Measurements from ENCODE around the gene AUP1.

AUP1 gene

DNA sequence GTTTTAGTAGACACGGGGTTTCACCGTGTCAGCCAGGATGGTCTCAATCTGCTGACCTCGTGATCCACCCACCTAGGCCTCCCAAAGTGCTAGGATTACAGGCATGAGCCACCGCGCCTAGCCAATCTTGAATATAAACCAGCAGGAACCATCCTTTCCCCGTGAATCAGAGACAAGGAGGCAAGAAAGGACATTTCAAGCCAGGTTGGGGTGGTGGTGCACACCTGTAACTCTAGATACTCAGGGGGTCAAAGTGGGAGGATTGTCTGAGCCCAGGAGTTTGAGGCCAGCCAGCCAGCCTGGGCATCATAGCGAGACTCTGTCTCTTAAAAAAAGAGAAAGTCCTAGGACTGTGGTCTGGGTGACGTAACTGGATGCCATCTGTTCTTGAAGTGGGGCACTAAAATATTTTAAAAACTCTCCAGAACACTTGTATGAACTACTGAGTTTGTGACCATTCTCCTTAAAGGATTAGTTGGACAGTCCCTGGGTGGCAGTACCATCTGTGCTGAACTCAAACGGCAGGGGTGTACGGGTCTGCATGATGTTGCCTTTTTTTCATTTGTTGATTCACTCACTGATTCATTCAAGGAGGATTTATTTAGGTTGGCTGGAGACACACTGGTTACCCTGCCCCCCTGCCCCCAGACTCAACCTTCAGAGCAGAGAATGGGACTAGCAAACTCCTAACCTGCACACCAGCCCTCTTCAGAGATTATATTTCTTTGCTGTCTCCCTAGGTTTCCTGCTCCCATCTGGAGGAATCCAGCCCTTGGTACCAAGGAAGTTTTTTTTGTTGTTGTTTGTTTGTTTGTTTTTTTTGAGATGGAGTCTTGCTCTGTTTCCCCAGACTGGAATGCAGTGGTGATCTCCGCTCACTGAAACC lies 18.2 kb downstream of the AUP1 start:
- Histone ChIP-seq H2AK5ac (ENCODE audit: low read length) (no peak overlapping the region), H4K5ac (ENCODE audit: low read length) (no peak overlapping the region)

DNA sequence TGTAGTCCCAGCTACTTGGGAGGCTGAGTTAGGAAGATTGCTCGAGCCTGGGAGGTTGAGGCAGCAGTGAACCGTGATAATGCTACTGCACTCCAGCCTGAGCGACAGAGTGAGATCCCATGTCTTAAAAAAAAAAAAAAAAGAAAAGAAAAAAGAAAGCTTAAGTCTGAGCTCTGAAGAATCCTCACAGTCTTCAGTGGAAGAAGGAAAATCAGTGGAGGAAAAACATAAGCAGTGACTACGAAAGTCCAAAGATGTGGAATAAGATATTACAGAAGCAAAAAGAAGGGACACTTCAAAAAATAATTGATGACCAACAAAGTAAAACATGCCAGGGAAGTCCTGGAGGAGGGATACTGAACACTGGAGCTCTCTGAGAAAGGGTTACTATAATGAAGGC lies 19.2 kb downstream of the AUP1 start:
- H2BK15ac ChIP-seq (replicated peaks; ENCODE audit: low read depth), result no peak overlapping the region
- WGBS (ENCODE audit: extremely low coverage, insufficient coverage, low lambda C conversion rate), result no CpG with 5 or more reads among the region's 4 CpGs
- H3K27ac ChIP-seq (ENCODE audit: low read depth, low read length), result no peak overlapping the region
- H4K8ac ChIP-seq (ENCODE audit: low read depth, low read length), result no peak overlapping the region
- no peak overlapping the region for H3K4me2 ChIP-seq (ENCODE audit: low read length)
- DNase-seq, result no peak
- no peak overlapping the region for H3K23ac ChIP-seq (ENCODE audit: low read length)
- no peak overlapping the region for H3K56ac ChIP-seq (ENCODE audit: low read length)
- no peak overlapping the region for H3K4ac ChIP-seq (ENCODE audit: low read depth, low read length)
- no peaks in the 10 kb centered on the region for H3K79me2 ChIP-seq (ENCODE audit: control insufficient read depth, insufficient read depth, low read length)
- H2AK5ac ChIP-seq (ENCODE audit: low read length), result no peak overlapping the region
- no peak overlapping the region for H3K18ac ChIP-seq (ENCODE audit: low read length)
- no peak overlapping the region for H2BK120ac ChIP-seq (ENCODE audit: low read depth, low read length)
- peaks cover 9% of the 10 kb centered on the region for H3K4me1 ChIP-seq (ENCODE audit: control insufficient read depth, low read depth, low read length)
- H3K79me1 ChIP-seq (ENCODE audit: low read length), result no peaks in the 10 kb centered on the region
- H3K36me3 ChIP-seq (ENCODE audit: control insufficient read depth, insufficient read depth, low read length), result no peaks in the 10 kb centered on the region
- no peak overlapping the region for H3K9ac ChIP-seq (ENCODE audit: low read length)
- no peak overlapping the region for H2BK5ac ChIP-seq (ENCODE audit: low read length)
- H3K4me3 ChIP-seq (ENCODE audit: low read length), result no peak overlapping the region
- peaks cover 46% of the 10 kb centered on the region for H3K27me3 ChIP-seq (ENCODE audit: insufficient read depth, low read length, poor library complexity)
- no peak overlapping the region for H4K5ac ChIP-seq (ENCODE audit: low read length)

More for the DNA sequence above, 18.2 kb downstream of the AUP1 start:
- Histone ChIP-seq H3K36me3 (ENCODE audit: control insufficient read depth, insufficient read depth, low read length) (no peaks in the 10 kb centered on the region), H3K56ac (ENCODE audit: low read length) (no peak overlapping the region), H3K4ac (ENCODE audit: low read depth, low read length) (no peak overlapping the region), H3K27ac (ENCODE audit: low read depth, low read length) (no peak overlapping the region), H2BK120ac (ENCODE audit: low read depth, low read length) (no peak overlapping the region), H3K79me2 (ENCODE audit: control insufficient read depth, insufficient read depth, low read length) (no peaks in the 10 kb centered on the region), H3K9ac (ENCODE audit: low read length) (no peak overlapping the region), H3K18ac (ENCODE audit: low read length) (no peak overlapping the region), H2BK5ac (ENCODE audit: low read length) (no peak overlapping the region), H3K4me3 (ENCODE audit: low read length) (no peak overlapping the region), H3K79me1 (ENCODE audit: low read length) (no peaks in the 10 kb centered on the region), H3K4me1 (ENCODE audit: control insufficient read depth, low read depth, low read length) (peaks cover 9% of the 10 kb centered on the region), H3K27me3 (ENCODE audit: insufficient read depth, low read length, poor library complexity) (peaks cover 56% of the 10 kb centered on the region), H3K23ac (ENCODE audit: low read length) (no peak overlapping the region), H3K4me2 (ENCODE audit: low read length) (no peak overlapping the region), H2BK15ac (replicated peaks; ENCODE audit: low read depth) (no peak overlapping the region), H4K8ac (ENCODE audit: low read depth, low read length) (no peak overlapping the region)
- whole genome bisulfite sequencing (ENCODE audit: extremely low coverage, insufficient coverage, low lambda C conversion rate), result no CpG with 5 or more reads among the region's 11 CpGs
- DNase-seq, result no peak

DNA sequence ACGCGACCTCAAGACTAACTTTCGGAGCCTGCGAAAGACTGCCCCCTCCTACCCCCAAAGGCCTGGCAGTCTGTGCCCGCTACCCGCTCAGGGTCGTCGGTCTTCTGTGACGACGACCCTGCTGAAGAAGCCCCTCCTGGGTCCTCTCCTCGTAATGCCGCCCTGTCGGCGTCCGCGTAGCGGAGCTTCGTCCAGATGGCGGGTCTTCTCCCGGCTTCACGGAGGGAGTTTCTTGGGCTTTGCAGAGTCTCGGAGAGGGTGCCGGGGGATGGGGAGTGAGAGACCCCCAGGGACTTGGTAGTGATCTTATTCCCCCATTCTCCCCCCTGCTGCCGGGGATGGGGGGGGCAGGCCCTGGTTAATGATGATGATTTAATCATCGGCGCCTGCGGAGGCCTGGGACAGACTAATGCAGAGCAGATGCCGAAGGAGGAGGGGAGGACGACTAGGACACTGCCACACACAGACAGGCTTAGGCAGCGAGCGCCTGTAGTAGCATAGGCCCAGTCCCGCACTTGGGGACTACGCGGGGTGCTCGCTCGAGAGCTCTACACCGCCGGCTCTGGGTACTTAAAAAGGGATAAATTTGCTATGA lies 21.5 kb downstream of the AUP1 start:
- DNase-seq, result peak; percentile 73
- Histone ChIP-seq H3K56ac (ENCODE audit: low read length) (peak overlapping the region; percentile 92), H3K79me2 (ENCODE audit: control insufficient read depth, insufficient read depth, low read length) (no peaks in the 10 kb centered on the region), H3K36me3 (ENCODE audit: control insufficient read depth, insufficient read depth, low read length) (no peaks in the 10 kb centered on the region), H4K5ac (ENCODE audit: low read length) (peak overlapping the region; percentile 44), H3K27ac (ENCODE audit: low read depth, low read length) (peak overlapping the region; percentile 42), H2AK5ac (ENCODE audit: low read length) (no peak overlapping the region), H2BK5ac (ENCODE audit: low read length) (peak overlapping the region; percentile 79), H3K27me3 (ENCODE audit: insufficient read depth, low read length, poor library complexity) (peaks cover 43% of the 10 kb centered on the region), H3K23ac (ENCODE audit: low read length) (no peak overlapping the region), H2BK120ac (ENCODE audit: low read depth, low read length) (peak overlapping the region; percentile 66), H3K4me2 (ENCODE audit: low read length) (peak overlapping the region; percentile 83), H2BK15ac (replicated peaks; ENCODE audit: low read depth) (no peak overlapping the region), H3K18ac (ENCODE audit: low read length) (peak overlapping the region; percentile 97), H4K8ac (ENCODE audit: low read depth, low read length) (no peak overlapping the region), H3K4ac (ENCODE audit: low read depth, low read length) (peak overlapping the region; percentile 90), H3K79me1 (ENCODE audit: low read length) (no peaks in the 10 kb centered on the region), H3K4me3 (ENCODE audit: low read length) (peak overlapping the region; percentile 68), H3K4me1 (ENCODE audit: control insufficient read depth, low read depth, low read length) (peaks cover 6% of the 10 kb centered on the region), H3K9ac (ENCODE audit: low read length) (peak overlapping the region; percentile 87)
- WGBS (ENCODE audit: extremely low coverage, insufficient coverage, low lambda C conversion rate), result no CpG with 5 or more reads among the region's 38 CpGs

DNA sequence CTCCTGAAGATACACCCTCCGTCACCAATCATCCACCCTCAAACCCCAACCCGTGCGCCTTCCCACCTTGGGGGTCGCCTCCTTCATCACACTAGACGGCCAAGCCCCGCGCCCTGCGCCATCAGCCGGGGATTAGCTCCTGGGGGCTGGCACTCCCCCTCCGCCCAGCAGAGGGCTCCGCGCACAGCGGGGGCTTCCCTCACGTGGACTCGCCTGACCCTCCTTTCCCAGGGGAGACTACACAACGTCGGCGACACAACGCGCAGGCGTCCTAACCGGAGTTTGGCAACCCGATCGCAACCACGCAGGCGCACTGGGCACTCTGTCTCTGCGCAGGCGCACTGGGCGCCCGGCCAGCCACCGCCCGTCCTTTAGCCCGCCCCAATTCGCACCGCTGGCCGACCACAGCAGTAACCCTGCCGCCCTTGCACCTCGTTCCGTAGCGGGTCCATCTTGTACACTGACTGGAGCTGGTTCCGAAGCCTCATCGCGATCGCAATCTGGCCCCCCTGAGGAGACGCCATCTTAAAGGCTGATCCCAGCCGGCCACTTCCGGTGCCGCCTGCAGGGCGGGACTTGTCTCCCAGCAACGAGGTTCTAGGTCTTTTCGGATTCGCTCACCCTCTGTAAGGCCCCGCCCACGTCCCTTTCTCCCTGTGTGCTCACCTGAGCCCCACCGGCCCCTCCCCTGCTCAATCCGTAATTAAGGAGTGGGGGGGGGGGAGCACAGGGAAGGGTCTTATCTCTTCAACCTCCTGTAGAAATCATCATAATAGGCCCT lies 22.2 kb downstream of the AUP1 start, which contains the start of gene PCGF1:
PCGF1 (minus strand) TSS at position 551 of the 781 bp plus-strand sequence; CDS start at position 524, 27 bp downstream.
- H2BK5ac ChIP-seq (ENCODE audit: low read length), result peak within 1 kb of the TSS; percentile 99
- H3K27ac ChIP-seq (ENCODE audit: low read depth, low read length), result peak within 1 kb of the TSS; percentile 61
- H3K18ac ChIP-seq (ENCODE audit: low read length), result peak within 1 kb of the TSS; percentile 97
- H3K79me1 ChIP-seq (ENCODE audit: low read length), result no peaks in the 10 kb centered on the region
- H3K4me1 ChIP-seq (ENCODE audit: control insufficient read depth, low read depth, low read length), result peaks cover 6% of the 10 kb centered on the region
- peak within 1 kb of the TSS; percentile 44 for H4K5ac ChIP-seq (ENCODE audit: low read length)
- peak within 1 kb of the TSS; percentile 96 for H3K9ac ChIP-seq (ENCODE audit: low read length)
- H4K8ac ChIP-seq (ENCODE audit: low read depth, low read length), result no peak within 1 kb of the TSS
- peaks cover 45% of the 10 kb centered on the region for H3K27me3 ChIP-seq (ENCODE audit: insufficient read depth, low read length, poor library complexity)
- H2AK5ac ChIP-seq (ENCODE audit: low read length), result no peak within 1 kb of the TSS
- peak within 1 kb of the TSS; percentile 66 for H2BK120ac ChIP-seq (ENCODE audit: low read depth, low read length)
- WGBS (ENCODE audit: extremely low coverage, insufficient coverage, low lambda C conversion rate), result no CpG with 5 or more reads among the region's 56 CpGs
- no peak within 1 kb of the TSS for H2BK15ac ChIP-seq (replicated peaks; ENCODE audit: low read depth)
- H3K56ac ChIP-seq (ENCODE audit: low read length), result peak within 1 kb of the TSS; percentile 100
- H3K4me3 ChIP-seq (ENCODE audit: low read length), result peak within 1 kb of the TSS; percentile 91
- peak; percentile 99 for DNase-seq
- no peaks in the 10 kb centered on the region for H3K79me2 ChIP-seq (ENCODE audit: control insufficient read depth, insufficient read depth, low read length)
- peak within 1 kb of the TSS; percentile 93 for H3K4ac ChIP-seq (ENCODE audit: low read depth, low read length)
- H3K36me3 ChIP-seq (ENCODE audit: control insufficient read depth, insufficient read depth, low read length), result no peaks in the 10 kb centered on the region
- peak within 1 kb of the TSS; percentile 83 for H3K4me2 ChIP-seq (ENCODE audit: low read length)
- peak within 1 kb of the TSS; percentile 70 for H3K23ac ChIP-seq (ENCODE audit: low read length)

DNA sequence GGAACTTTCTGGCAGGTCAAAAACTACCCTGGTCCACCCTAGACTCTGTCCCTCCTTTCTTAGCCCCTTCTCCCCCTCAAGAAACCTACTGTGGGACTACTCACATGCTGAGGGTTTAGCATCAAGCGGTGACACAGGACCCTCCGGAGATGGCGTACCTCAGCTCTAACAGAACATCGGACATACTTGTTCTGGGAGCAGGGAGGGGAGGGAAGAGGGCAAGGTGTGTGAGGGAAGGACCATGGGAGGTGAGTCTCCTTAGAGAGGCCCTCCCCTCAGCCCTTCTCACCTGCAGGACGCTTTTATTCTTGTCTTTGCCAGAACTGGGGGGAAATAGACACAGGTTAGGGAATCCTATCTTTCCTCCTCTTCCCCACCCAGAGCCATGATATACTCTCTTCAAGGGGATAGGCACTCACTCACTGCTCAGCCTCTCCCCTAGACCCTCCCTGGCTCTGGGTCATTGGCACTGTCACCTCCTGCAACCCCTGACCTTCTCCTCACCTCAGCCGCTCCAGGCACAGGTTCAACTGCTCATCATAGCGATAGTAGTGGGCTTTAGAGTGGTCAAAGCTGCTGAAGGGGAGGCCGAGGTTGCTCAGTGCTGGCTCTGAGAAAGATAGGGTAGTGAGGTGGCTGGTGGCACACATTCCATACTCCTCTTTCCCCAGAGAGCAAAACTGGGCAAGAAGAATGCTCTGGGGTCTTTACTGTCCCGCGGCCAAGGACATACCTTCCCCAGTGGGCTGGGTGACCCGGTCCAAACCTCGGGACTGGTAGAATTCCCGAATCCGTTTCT lies 23.9 kb downstream of the AUP1 start:
- Histone ChIP-seq H3K79me2 (ENCODE audit: control insufficient read depth, insufficient read depth, low read length) (no peaks in the 10 kb centered on the region), H2BK5ac (ENCODE audit: low read length) (no peak overlapping the region), H3K79me1 (ENCODE audit: low read length) (no peaks in the 10 kb centered on the region), H2BK120ac (ENCODE audit: low read depth, low read length) (no peak overlapping the region), H3K4me2 (ENCODE audit: low read length) (no peak overlapping the region), H2BK15ac (replicated peaks; ENCODE audit: low read depth) (no peak overlapping the region), H3K4me1 (ENCODE audit: control insufficient read depth, low read depth, low read length) (peaks cover 6% of the 10 kb centered on the region), H4K5ac (ENCODE audit: low read length) (no peak overlapping the region), H3K27me3 (ENCODE audit: insufficient read depth, low read length, poor library complexity) (peaks cover 50% of the 10 kb centered on the region), H3K9ac (ENCODE audit: low read length) (no peak overlapping the region), H3K4ac (ENCODE audit: low read depth, low read length) (no peak overlapping the region), H3K18ac (ENCODE audit: low read length) (no peak overlapping the region), H3K36me3 (ENCODE audit: control insufficient read depth, insufficient read depth, low read length) (no peaks in the 10 kb centered on the region), H3K23ac (ENCODE audit: low read length) (no peak overlapping the region), H3K4me3 (ENCODE audit: low read length) (no peak overlapping the region), H3K27ac (ENCODE audit: low read depth, low read length) (no peak overlapping the region), H3K56ac (ENCODE audit: low read length) (no peak overlapping the region), H4K8ac (ENCODE audit: low read depth, low read length) (no peak overlapping the region), H2AK5ac (ENCODE audit: low read length) (no peak overlapping the region)
- no peak for DNase-seq
- no CpG with 5 or more reads among the region's 14 CpGs for WGBS (ENCODE audit: extremely low coverage, insufficient coverage, low lambda C conversion rate)

Data from mesendoderm (in vitro differentiated cells).